SKM-1 (cell line): ENCODE data around the gene PSMA6.
"Not testable (repeated sequence)": the region's sequence is repeated elsewhere in the genome, so short reads cannot be mapped to it uniquely, and the experiment has no call there.

Experiments
- DNase-seq: peaks from one replicate; lab custom pipeline; 2025; ENCODE audit not compliant: unreplicated experiment; lab: John Stamatoyannopoulos, UW

The PSMA6 gene

GRCh38 chr14:35292051-35292769, at the start of gene PSMA6:
Gene PSMA6 (plus strand): TSS chr14:35292382. CDS start chr14:35292477, 95 bp downstream.
- peak; percentile 77 for DNase-seq

GRCh38 chr14:35242599-35243311, 49.4 kb upstream of the PSMA6 start:
- DNase-seq = no peak

- DNase-seq = no peak
Measured at GRCh38 chr14:35243956-35244355, 48.2 kb upstream of the PSMA6 start.

- no peak for DNase-seq
Measured at GRCh38 chr14:35244542-35244941, 47.6 kb upstream of the PSMA6 start.

- DNase-seq = no peak
Measured at GRCh38 chr14:35245051-35245450, 47.1 kb upstream of the PSMA6 start.

GRCh38 chr14:35247777-35248475, 44.3 kb upstream of the PSMA6 start:
- DNase-seq = no peak

- no peak for DNase-seq
Measured at GRCh38 chr14:35248476-35248788, 43.8 kb upstream of the PSMA6 start.

GRCh38 chr14:35250319-35250718, 41.9 kb upstream of the PSMA6 start:
- no peak for DNase-seq

- DNase-seq = no peak
Measured at GRCh38 chr14:35252451-35252868, 39.7 kb upstream of the PSMA6 start.

- not testable (repeated sequence) for DNase-seq
Measured at GRCh38 chr14:35253056-35253455, 39.1 kb upstream of the PSMA6 start.

- not testable (repeated sequence) for DNase-seq
Measured at GRCh38 chr14:35254034-35254622, 38.1 kb upstream of the PSMA6 start.

- DNase-seq = no peak
Measured at GRCh38 chr14:35254736-35255135, 37.4 kb upstream of the PSMA6 start.

- DNase-seq = no peak
Measured at GRCh38 chr14:35255711-35256110, 36.5 kb upstream of the PSMA6 start.

GRCh38 chr14:35257809-35258208, 34.4 kb upstream of the PSMA6 start:
- DNase-seq = no peak

GRCh38 chr14:35258420-35258819, 33.8 kb upstream of the PSMA6 start:
- no peak for DNase-seq

- no peak for DNase-seq
Measured at GRCh38 chr14:35261774-35262173, 30.4 kb upstream of the PSMA6 start.

- DNase-seq = no peak
Measured at GRCh38 chr14:35262436-35262835, 29.7 kb upstream of the PSMA6 start.

GRCh38 chr14:35268946-35269345, 23.2 kb upstream of the PSMA6 start:
- no peak for DNase-seq

- no peak for DNase-seq
Measured at GRCh38 chr14:35274805-35275204, 17.4 kb upstream of the PSMA6 start.

GRCh38 chr14:35277179-35277578, 15.0 kb upstream of the PSMA6 start:
- DNase-seq = no peak

- DNase-seq = no peak
Measured at GRCh38 chr14:35279369-35279768, 12.8 kb upstream of the PSMA6 start.

- DNase-seq = no peak
Measured at GRCh38 chr14:35281341-35281740, 10.8 kb upstream of the PSMA6 start.
